GM12878 (cell line): ENCODE results near the gene PSMC3. TPM values are rescaled to one million over a fixed set of nuclear protein-coding genes. Genes with fewer than 3 reads are reported as not detected.

Experiments used
- ATAC-seq: fragments of 200-7000 bp; cut with Tn5 transposase; 3 replicates; pipeline ENCODE4 v1.9.1; 2020; ENCODE audit warnings: mild to moderate bottlenecking, moderate library complexity
- BruUV-seq: library from RNA; stranded (reverse); fragments of 400-500 nt; replicated peaks from 2 replicates; lab custom pipeline; 2021; lab: Mats Ljungman, UMichigan
- CTCF ChIA-PET: fragments of 300-600 bp; sonication (Branson Sonifier 250); formaldehyde crosslinking; extraction: SDS; loops from one replicate; lab custom pipeline; 2021; ENCODE audit warnings: inconsistent platforms; lab: Yijun Ruan, JAX
- POLR2A ChIA-PET: fragments of 350-600 bp; formaldehyde crosslinking; extraction: SDS; loops from one replicate; lab custom pipeline; 2021; ENCODE audit warnings: inconsistent platforms; lab: Charles Lee
- RAD21 ChIA-PET: fragments of 300-600 bp; sonication (Branson Sonifier 250); formaldehyde crosslinking; loops from one replicate; lab custom pipeline; 2023; ENCODE audit warnings: antibody characterized with exemption; ENCODE audit not compliant: unreplicated experiment; lab: Charles Lee
- SMC1A ChIA-PET: fragments of 300-600 bp; sonication (Branson Sonifier 250); formaldehyde crosslinking; loops from one replicate; lab custom pipeline; 2023; ENCODE audit not compliant: unreplicated experiment, uncharacterized antibody; lab: Charles Lee
- DNase-seq: peaks from one replicate; pipeline ENCODE4 v3.0.0-alpha.2; 2011; ENCODE audit warnings: low read depth, low spot score
- FAIRE-seq: peaks from 3 replicates; lab custom pipeline; 2011; peaks lifted over from hg19 to GRCh38; lab: Jason Lieb, UNC
- H2AFZ ChIP-seq: 2 replicates; pipeline ENCODE4 v1.6.0; 2011; ENCODE audit warnings: low read depth, low read length, control low read depth; ENCODE audit not compliant: control insufficient read depth
- H3K27ac ChIP-seq: 2 replicates; pipeline ENCODE4 v1.5.1; 2011; ENCODE audit warnings: control low read depth; ENCODE audit not compliant: control insufficient read depth, insufficient read depth
- H3K27me3 ChIP-seq, 2 experiments: replicated peaks in 1 of 2; 2 replicates each; pipeline versions ENCODE4 v1.6.0 to v1.6.1; 2011; ENCODE audit warnings: low read length in 1 of 2; ENCODE audit not compliant: control insufficient read depth in 2 of 2, insufficient read depth in 2 of 2
- H3K36me3 ChIP-seq, 2 experiments: 2 replicates each; pipeline ENCODE4 v1.5.1; 2011; ENCODE audit warnings: low read length in 1 of 2; ENCODE audit not compliant: control insufficient read depth in 2 of 2, insufficient read depth in 2 of 2
- H3K4me1 ChIP-seq: 2 replicates; pipeline ENCODE4 v1.6.1; 2011; ENCODE audit warnings: mild to moderate bottlenecking, low read length, moderate library complexity, mixed read lengths; ENCODE audit not compliant: control insufficient read depth, insufficient read depth
- H3K4me2 ChIP-seq: 2 replicates; pipeline ENCODE4 v1.6.0; 2011; ENCODE audit warnings: control low read depth; ENCODE audit not compliant: control insufficient read depth, insufficient read depth
- H3K4me3 ChIP-seq: fragments of 200-600 bp; sonication (generic); 2 replicates; pipeline ENCODE4 v1.5.1; 2016
- H3K79me2 ChIP-seq: 2 replicates; pipeline ENCODE4 v1.6.0; 2011; ENCODE audit warnings: low read length; ENCODE audit not compliant: control insufficient read depth, insufficient read depth
- H3K9ac ChIP-seq: 2 replicates; pipeline ENCODE4 v1.8.0; 2011; ENCODE audit warnings: low read length, control low read depth, mixed read lengths; ENCODE audit not compliant: control insufficient read depth, insufficient read depth
- H3K9me3 ChIP-seq: replicated peaks from 3 replicates; pipeline ENCODE4 v1.5.1; 2011; ENCODE audit warnings: mild to moderate bottlenecking, low read length; ENCODE audit not compliant: control insufficient read depth, insufficient read depth
- H4K20me1 ChIP-seq: 2 replicates; pipeline ENCODE4 v1.6.0; 2011; ENCODE audit not compliant: control insufficient read depth, insufficient read depth
- ASH2L ChIP-seq: fragments of 300-600, 200-600 bp; sonication (generic); IDR thresholded peaks from 2 replicates; pipeline ENCODE4 v1.6.1; 2017; ENCODE audit warnings: low read depth, mild to moderate bottlenecking, borderline replicate concordance
- ATF3 ChIP-seq: IDR thresholded peaks from 2 replicates; pipeline ENCODE4 v1.6.1; 2011; ENCODE audit warnings: low read depth, mild to moderate bottlenecking, low read length, moderate library complexity, borderline replicate concordance; ENCODE audit errors: extremely low read depth
- CBX5 ChIP-seq: sonication (generic); IDR thresholded peaks from 2 replicates; pipeline ENCODE4 v1.6.1; 2016; ENCODE audit warnings: low read depth, moderate library complexity, mild to moderate bottlenecking, inconsistent platforms
- E2F8 ChIP-seq: fragments of 450-650 bp; IDR thresholded peaks from 2 replicates; pipeline ENCODE4 v1.6.1; 2018; ENCODE audit warnings: mild to moderate bottlenecking, low read depth, moderate library complexity; ENCODE audit not compliant: partially characterized antibody
- ELK1 ChIP-seq: IDR thresholded peaks from 2 replicates; pipeline ENCODE4 v1.6.1; 2012; ENCODE audit warnings: low read depth, low read length, improper control_type of control experiment
- ETV6 ChIP-seq, 2 experiments: fragments of 450-650 bp in 1 of 2; IDR thresholded peaks in 1 of 2; conservative IDR thresholded peaks in 1 of 2; 2 replicates each; pipeline ENCODE4 v1.6.1; 2014; ENCODE audit warnings: antibody characterized with exemption in 1 of 2, borderline replicate concordance in 1 of 2, low read depth in 1 of 2, mild to moderate bottlenecking in 1 of 2, moderate library complexity in 1 of 2
- IKZF1 ChIP-seq: fragments of 450-650 bp; conservative IDR thresholded peaks from 2 replicates; pipeline ENCODE4 v1.6.1; 2017; ENCODE audit warnings: antibody characterized with exemption, mild to moderate bottlenecking
- JUNB ChIP-seq: IDR thresholded peaks from 2 replicates; pipeline ENCODE4 v1.6.1; 2016; ENCODE audit warnings: antibody characterized with exemption, mild to moderate bottlenecking
- NFIC ChIP-seq: IDR thresholded peaks from 2 replicates; pipeline ENCODE4 v1.6.1; 2012; ENCODE audit warnings: low read depth, mild to moderate bottlenecking, inconsistent platforms, low read length, moderate library complexity
- POU2F2 ChIP-seq: IDR thresholded peaks from 3 replicates; pipeline ENCODE4 v1.6.1; 2011; ENCODE audit warnings: low read depth, mild to moderate bottlenecking, low read length, borderline replicate concordance
- RB1 ChIP-seq: fragments of 450-650 bp; formaldehyde crosslinking; IDR thresholded peaks from 2 replicates; pipeline ENCODE4 v1.6.1; 2017; ENCODE audit warnings: mild to moderate bottlenecking, borderline replicate concordance
- SREBF1 ChIP-seq: IDR thresholded peaks from 2 replicates; pipeline ENCODE4 v1.6.1; 2012; ENCODE audit warnings: mild to moderate bottlenecking, low read length
- TAF1 ChIP-seq: IDR thresholded peaks from 2 replicates; pipeline ENCODE4 v1.6.1; 2011; ENCODE audit warnings: mild to moderate bottlenecking, low read depth, low read length, borderline replicate concordance
- USF1 ChIP-seq: IDR thresholded peaks from 2 replicates; pipeline ENCODE4 v1.6.1; 2011; ENCODE audit warnings: borderline replicate concordance, low read depth, mild to moderate bottlenecking, moderate library complexity, mixed read lengths, low read length; ENCODE audit not compliant: insufficient read depth; ENCODE audit errors: extremely low read length
- WRNIP1 ChIP-seq: IDR thresholded peaks from 2 replicates; pipeline ENCODE4 v1.6.1; 2011; ENCODE audit warnings: low read depth, low read length, improper control_type of control experiment, borderline replicate concordance
- YBX1 ChIP-seq: fragments of 450-650 bp; IDR thresholded peaks from 2 replicates; pipeline ENCODE4 v1.6.1; 2016; ENCODE audit warnings: antibody characterized with exemption
- WGBS: methylation state at CpG from one replicate; pipeline ENCODE4 v1.1.6; 2016; ENCODE audit warnings: low lambda C conversion rate; ENCODE audit not compliant: insufficient replicate concordance, insufficient coverage; ENCODE audit errors: missing lambda C conversion rate; 5-methylcytosine and 5-hydroxymethylcytosine counted together
- in situ Hi-C: fragments of 300-500 bp; cut with MboI; formaldehyde crosslinking; loops from 9 replicates; pipeline ENCODE4 v1.14.3; 2018; ENCODE audit warnings: mixed read lengths
- intact Hi-C: fragments of 100-400 bp; cut with micrococcal nuclease; formaldehyde crosslinking; loops from one replicate; pipeline ENCODE4 v1.14.2; 2022; ENCODE audit not compliant: unreplicated experiment
- polyA plus RNA-seq, 11 experiments: library from polyadenylated mRNA; depleted of rRNA in 4 of 11; unstranded in 6 of 11; stranded (reverse) in 5 of 11; fragments of >200 nt; fragmentation: Nextera tagmentation in 4 of 11; fragmentation: Illumina TruSeq in 1 of 11; extraction: Ambion mirVana in 4 of 11; extraction: Trizol in 1 of 11; gene quantifications; 1 replicate in 1 of 11; 2 replicates in 10 of 11; pipeline versions ENCODE4 v1.2.1 to v1.2.3, GENCODE V29; 2011 to 2016; ENCODE audit warnings: inconsistent platforms in 2 of 11, missing spikeins in 2 of 11, low read depth in 1 of 11
- total RNA-seq, 4 experiments: library from RNA; depleted of rRNA in 3 of 4; stranded (reverse); fragments of >200 nt in 3 of 4; fragmentation: Illumina TruSeq in 1 of 4; extraction: Trizol in 1 of 4; gene quantifications; 2 replicates each; pipeline versions ENCODE4 v1.2.1 to v1.2.3, GENCODE V29; 2013 to 2021

Gene PSMC3
- total and polyA plus RNA-seq, 10 of the 15 experiments (the other 5 are each of a cell fraction or from before 2014, with no cell fraction given): 39.5 to 289 (median 155) TPM

GRCh38 chr11:47438721-47439120 is 12.5 kb upstream of the PSMC3 start (continued):
- TF ChIP-seq TAF1 (no peak), E2F8 (no peak), IKZF1 (no peak), NFIC (no peak), ETV6 (conservative IDR thresholded peaks at IDR 0.05 in 1 of 2, IDR thresholded peaks at IDR 0.05 in 1 of 2; ENCODE audit: borderline replicate concordance in 1 of 2, low read depth in 1 of 2) (no peak), YBX1 (no peak), ASH2L (no peak)

- Histone ChIP-seq H3K27me3 (no peaks in the 10 kb centered on the region; a peak in 1 of 4 replicates), H4K20me1 (no peaks in the 10 kb centered on the region), H3K27ac (no peak overlapping the region), H3K9ac (no peak overlapping the region), H3K4me3 (no peak overlapping the region), H3K79me2 (no peaks in the 10 kb centered on the region), H3K9me3 (no peaks in the 10 kb centered on the region), H3K4me1 (no peaks in the 10 kb centered on the region), H2AFZ (no peak overlapping the region), H3K4me2 (no peak overlapping the region), H3K36me3 (no peaks in the 10 kb centered on the region)
- SMC1A ChIA-PET: no interaction called here
- FAIRE-seq (no peak), ATAC-seq (no peak), DNase-seq (no peak)
- 45% methylated on average over 16 of the region's 16 CpGs for WGBS
- CTCF ChIA-PET: no interaction called here
- no TSS peak for BruUV-seq
- RAD21 ChIA-PET: no interaction called here
- intact Hi-C loops (no loop called here), in situ Hi-C loops (no loop called here)
- POLR2A ChIA-PET: no interaction called here
- TF ChIP-seq SREBF1 (no peak), RB1 (no peak), JUNB (no peak), ATF3 (no peak), CBX5 (no peak), POU2F2 (no peak), ELK1 (no peak), USF1 (no peak), WRNIP1 (no peak)
These were observed 11.6 kb upstream of the PSMC3 start for GRCh38 chr11:47437746-47438418.
